Cardiac fibroblast (primary cell): ENCODE measurements around the gene GPRIN1.
A peak's percentile ranks its signal among the peaks of the same experiment; 100 is the strongest.

Experiments
- DNase-seq, 2 donors: peaks; one replicate each; pipeline versions ENCODE4 v3.0.0 to v3.0.0-alpha.2; 2010; ENCODE audit warnings: low read depth in 2 of 2
- H3K4me3 ChIP-seq, 2 donors: replicated peaks in 1 of 2; 1 replicate in 1 of 2; 2 replicates in 1 of 2; pipeline ENCODE4 v1.5.1; 2011; ENCODE audit warnings: low read depth in 2 of 2, low read length in 2 of 2, mild to moderate bottlenecking in 2 of 2, moderate library complexity in 1 of 2
- TF ChIP-seq, protein P1 (sequence below): IDR thresholded peaks from one replicate; pipeline ENCODE4 v1.5.1; 2011; ENCODE audit warnings: low read depth, mild to moderate bottlenecking, low read length, inconsistent platforms

The GPRIN1 gene

GRCh38 chr5:176609724-176610434, at the start of gene GPRIN1:
Gene GPRIN1 (minus strand): TSS chr5:176610156. CDS start chr5:176599834, 10,322 bp downstream.
- TF ChIP-seq, protein P1, sequence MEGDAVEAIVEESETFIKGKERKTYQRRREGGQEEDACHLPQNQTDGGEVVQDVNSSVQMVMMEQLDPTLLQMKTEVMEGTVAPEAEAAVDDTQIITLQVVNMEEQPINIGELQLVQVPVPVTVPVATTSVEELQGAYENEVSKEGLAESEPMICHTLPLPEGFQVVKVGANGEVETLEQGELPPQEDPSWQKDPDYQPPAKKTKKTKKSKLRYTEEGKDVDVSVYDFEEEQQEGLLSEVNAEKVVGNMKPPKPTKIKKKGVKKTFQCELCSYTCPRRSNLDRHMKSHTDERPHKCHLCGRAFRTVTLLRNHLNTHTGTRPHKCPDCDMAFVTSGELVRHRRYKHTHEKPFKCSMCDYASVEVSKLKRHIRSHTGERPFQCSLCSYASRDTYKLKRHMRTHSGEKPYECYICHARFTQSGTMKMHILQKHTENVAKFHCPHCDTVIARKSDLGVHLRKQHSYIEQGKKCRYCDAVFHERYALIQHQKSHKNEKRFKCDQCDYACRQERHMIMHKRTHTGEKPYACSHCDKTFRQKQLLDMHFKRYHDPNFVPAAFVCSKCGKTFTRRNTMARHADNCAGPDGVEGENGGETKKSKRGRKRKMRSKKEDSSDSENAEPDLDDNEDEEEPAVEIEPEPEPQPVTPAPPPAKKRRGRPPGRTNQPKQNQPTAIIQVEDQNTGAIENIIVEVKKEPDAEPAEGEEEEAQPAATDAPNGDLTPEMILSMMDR, result no peak
- H3K4me3 ChIP-seq, result peak within 1 kb of the TSS; percentile 65 to 68
- peak; percentile 44 to 56 for DNase-seq

DNA sequence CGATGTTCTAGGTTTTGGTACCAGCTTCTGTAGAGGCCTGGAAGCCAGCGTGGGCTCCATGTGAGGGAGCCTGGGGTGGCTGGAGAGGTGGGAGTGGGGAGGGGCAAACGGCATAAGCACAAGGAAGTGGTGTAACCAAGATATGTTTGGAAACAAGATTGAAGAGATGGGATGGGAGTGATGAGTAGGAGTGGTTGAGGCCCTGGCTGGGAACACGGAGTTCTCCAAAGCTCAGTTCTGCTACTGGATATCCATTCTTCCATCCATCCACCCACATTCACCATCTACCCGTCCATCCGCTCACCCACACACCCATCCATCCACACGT, 49.5 kb upstream of the GPRIN1 start:
- no peak overlapping the region for H3K4me3 ChIP-seq
- TF ChIP-seq, protein P1, result no peak
- DNase-seq, result no peak

DNA sequence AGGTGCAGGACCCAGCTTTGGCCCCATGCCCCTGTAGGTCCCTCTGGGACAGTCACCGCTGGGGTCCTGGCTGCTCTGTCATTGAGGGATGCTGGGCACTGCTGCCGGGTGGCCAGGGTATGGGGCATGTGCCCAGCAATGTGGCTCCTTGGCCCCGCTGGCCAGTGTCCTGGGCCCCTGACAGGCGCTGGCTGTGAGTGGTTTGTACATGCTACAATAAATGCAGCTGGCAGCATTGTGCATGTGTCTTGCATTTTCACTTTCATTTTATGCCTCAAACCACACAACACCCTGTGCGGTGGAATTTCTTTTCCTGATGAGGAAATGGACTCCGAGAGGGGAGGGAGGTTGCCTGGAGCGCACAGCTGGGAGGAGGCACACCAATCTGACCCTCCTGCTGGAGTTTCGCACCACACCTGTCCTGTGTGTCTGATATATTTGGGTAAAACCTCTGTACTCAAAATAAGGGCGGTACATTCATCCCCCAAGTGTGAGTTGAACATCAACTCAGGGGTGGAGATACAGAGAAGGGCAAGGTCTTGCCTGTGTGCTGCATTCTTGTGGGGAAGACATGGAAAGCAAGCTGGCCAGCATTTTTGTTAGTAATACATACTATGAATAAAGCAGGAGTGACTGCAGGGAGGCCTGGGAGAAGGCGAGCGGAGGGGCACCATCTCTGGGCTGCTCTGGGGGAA, 49.0 kb upstream of the GPRIN1 start:
- TF ChIP-seq, protein P1, result no peak
- H3K4me3 ChIP-seq, result no peak overlapping the region
- DNase-seq, result peak in 1 of 2 donors; percentile 24

- DNase-seq, result peak; percentile 72 to 77
- TF ChIP-seq, protein P1, result peak; percentile 92
- no peak overlapping the region for H3K4me3 ChIP-seq
Observed at GRCh38 chr5:176658007-176658599, 48.1 kb upstream of the GPRIN1 start.

DNA sequence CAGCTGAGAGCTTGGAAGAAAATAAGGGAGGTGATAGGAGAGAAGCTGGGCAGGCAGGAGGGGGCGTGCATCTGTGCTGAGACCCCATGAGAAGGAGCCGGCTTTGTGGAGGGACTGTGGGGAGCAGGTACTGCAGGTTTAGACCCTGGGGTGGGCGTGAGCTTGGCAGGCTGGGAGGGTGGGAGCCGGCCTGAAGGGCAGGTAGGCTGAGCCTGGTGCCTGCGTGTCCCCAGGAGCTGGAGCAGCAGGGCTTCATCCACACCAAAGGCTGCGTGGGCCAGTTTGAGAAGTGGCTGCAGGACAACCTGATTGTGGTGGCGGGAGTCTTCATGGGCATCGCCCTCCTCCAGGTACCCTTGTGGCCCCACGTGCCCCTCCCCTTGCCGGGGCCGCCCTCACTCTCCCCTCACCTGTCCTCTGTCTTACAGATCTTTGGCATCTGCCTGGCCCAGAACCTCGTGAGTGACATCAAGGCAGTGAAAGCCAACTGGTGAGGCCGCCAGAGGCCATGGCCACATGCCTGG, 46.6 kb upstream of the GPRIN1 start:
- DNase-seq, result no peak
- TF ChIP-seq, protein P1, result no peak
- no peak overlapping the region for H3K4me3 ChIP-seq

DNA sequence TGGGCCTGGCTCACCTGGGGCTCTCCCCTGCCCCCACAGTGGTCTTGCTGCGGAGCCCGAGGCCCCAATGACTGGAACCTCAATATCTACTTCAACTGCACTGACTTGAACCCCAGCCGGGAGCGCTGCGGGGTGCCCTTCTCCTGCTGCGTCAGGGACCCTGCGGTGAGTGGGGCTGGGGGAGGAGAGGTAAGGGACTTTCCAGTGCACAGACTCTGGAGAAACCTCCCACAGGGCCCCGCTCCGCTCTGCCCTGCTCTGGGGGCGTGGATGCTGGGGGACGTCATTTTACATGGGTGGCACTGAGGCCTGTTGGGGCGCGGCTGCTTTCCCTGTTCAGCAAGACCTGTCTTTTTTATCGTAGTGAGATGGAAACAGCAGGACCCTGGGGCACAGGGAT, 44.9 kb upstream of the GPRIN1 start:
- H3K4me3 ChIP-seq, result no peak overlapping the region
- TF ChIP-seq, protein P1, result no peak
- DNase-seq, result no peak
